ENCODE results near the gene PNPLA6.
"Not testable (repeated sequence)": the region's sequence is repeated elsewhere in the genome, so short reads cannot be mapped to it uniquely, and the experiment has no call there.

- not testable (repeated sequence) for TF ChIP-seq CTCF, POLR2A (IDR thresholded peaks at IDR 0.05)
These were observed 41.9 kb downstream of the PNPLA6 start for GRCh38 chr19:7577422-7577821.

Data from heart left ventricle (tissue), 13 donors.